Liver (tissue), 3 donors: ENCODE results near the gene UGT1A10.

Experiments used
- NR2F2 ChIP-seq: IDR thresholded peaks from 2 replicates; pipeline ENCODE4 v1.6.1; 2016; ENCODE audit warnings: antibody characterized with exemption
- SP1 ChIP-seq: IDR thresholded peaks from 2 replicates; pipeline ENCODE4 v1.6.1; 2018; ENCODE audit warnings: antibody characterized with exemption, mild to moderate bottlenecking
- TF ChIP-seq, protein P1 (sequence below): fragments of 150-350 bp; IDR thresholded peaks from 2 replicates; pipeline ENCODE4 v1.5.1; 2017; ENCODE audit warnings: improper control_type of control experiment, low read depth, low read length; ENCODE audit not compliant: missing input control
- TF ChIP-seq, protein P2 (sequence below): IDR thresholded peaks from 2 replicates; pipeline ENCODE4 v1.6.1; 2016; ENCODE audit warnings: antibody characterized with exemption, mild to moderate bottlenecking
- donor health status: healthy.
- donor health status: healthy.

DNA sequence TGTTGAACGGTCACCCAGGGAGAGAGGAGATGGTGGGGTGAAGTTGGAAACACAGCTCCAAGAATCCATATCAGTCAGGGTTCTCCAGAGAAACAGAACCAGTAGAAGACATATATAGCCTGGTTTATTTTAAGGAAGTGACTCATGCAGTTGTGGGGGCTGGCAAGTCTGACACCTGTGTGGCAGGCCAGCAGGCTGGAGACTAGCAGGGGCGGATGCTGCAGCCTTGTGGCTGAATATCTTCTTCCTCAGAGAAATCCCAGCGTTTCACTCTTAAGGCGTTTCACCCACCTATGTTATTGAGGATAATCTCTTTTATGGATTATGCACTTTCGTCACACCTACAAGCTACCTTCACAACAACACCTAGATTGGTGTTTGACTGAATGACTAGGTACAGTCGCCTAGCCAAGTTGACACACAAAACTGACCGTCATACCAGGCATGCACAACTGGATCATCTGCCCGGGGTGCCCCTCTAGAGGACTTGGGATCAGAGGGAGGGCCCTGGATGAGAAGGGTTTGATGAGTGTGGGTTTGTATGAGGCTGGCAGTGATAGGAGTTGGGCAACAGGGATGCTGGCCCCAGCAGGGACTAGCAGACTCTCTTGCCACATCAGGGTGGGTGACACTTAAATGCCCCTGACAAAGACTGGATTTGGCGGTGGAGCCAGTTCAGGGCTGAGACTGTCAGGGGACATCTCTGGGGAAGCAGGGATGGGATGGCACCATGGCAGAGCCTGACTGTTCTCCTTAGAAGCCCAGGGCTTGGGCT is 165.3 kb downstream of the UGT1A10 start:
- TF ChIP-seq, protein P1, sequence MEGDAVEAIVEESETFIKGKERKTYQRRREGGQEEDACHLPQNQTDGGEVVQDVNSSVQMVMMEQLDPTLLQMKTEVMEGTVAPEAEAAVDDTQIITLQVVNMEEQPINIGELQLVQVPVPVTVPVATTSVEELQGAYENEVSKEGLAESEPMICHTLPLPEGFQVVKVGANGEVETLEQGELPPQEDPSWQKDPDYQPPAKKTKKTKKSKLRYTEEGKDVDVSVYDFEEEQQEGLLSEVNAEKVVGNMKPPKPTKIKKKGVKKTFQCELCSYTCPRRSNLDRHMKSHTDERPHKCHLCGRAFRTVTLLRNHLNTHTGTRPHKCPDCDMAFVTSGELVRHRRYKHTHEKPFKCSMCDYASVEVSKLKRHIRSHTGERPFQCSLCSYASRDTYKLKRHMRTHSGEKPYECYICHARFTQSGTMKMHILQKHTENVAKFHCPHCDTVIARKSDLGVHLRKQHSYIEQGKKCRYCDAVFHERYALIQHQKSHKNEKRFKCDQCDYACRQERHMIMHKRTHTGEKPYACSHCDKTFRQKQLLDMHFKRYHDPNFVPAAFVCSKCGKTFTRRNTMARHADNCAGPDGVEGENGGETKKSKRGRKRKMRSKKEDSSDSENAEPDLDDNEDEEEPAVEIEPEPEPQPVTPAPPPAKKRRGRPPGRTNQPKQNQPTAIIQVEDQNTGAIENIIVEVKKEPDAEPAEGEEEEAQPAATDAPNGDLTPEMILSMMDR: no peak
- TF ChIP-seq SP1 (no peak), NR2F2 (no peak)
- TF ChIP-seq, protein P2, sequence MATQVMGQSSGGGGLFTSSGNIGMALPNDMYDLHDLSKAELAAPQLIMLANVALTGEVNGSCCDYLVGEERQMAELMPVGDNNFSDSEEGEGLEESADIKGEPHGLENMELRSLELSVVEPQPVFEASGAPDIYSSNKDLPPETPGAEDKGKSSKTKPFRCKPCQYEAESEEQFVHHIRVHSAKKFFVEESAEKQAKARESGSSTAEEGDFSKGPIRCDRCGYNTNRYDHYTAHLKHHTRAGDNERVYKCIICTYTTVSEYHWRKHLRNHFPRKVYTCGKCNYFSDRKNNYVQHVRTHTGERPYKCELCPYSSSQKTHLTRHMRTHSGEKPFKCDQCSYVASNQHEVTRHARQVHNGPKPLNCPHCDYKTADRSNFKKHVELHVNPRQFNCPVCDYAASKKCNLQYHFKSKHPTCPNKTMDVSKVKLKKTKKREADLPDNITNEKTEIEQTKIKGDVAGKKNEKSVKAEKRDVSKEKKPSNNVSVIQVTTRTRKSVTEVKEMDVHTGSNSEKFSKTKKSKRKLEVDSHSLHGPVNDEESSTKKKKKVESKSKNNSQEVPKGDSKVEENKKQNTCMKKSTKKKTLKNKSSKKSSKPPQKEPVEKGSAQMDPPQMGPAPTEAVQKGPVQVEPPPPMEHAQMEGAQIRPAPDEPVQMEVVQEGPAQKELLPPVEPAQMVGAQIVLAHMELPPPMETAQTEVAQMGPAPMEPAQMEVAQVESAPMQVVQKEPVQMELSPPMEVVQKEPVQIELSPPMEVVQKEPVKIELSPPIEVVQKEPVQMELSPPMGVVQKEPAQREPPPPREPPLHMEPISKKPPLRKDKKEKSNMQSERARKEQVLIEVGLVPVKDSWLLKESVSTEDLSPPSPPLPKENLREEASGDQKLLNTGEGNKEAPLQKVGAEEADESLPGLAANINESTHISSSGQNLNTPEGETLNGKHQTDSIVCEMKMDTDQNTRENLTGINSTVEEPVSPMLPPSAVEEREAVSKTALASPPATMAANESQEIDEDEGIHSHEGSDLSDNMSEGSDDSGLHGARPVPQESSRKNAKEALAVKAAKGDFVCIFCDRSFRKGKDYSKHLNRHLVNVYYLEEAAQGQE: no peak
